Hepatocyte (in vitro differentiated cells): ENCODE measurements around the gene CCNQ. TPM values are rescaled to one million over a fixed set of nuclear protein-coding genes. Genes with fewer than 3 reads are reported as not detected.

Experiments used
- DNase-seq: peaks from one replicate; pipeline ENCODE4 v3.0.0-alpha.2; 2016; ENCODE audit warnings: low spot score
- H2AFZ ChIP-seq: fragments of 200-600 bp; sonication (generic); 2 replicates; pipeline ENCODE4 v1.6.0; 2016; ENCODE audit warnings: antibody characterized with exemption, mild to moderate bottlenecking
- H3K27ac ChIP-seq: fragments of 200-600 bp; sonication (generic); 2 replicates; pipeline ENCODE4 v1.5.1; 2016; ENCODE audit warnings: mild to moderate bottlenecking
- H3K27me3 ChIP-seq: fragments of 200-600 bp; sonication (generic); 2 replicates; pipeline ENCODE4 v1.6.1; 2016
- H3K36me3 ChIP-seq: fragments of 200-600 bp; sonication (generic); replicated peaks from 2 replicates; pipeline ENCODE4 v1.5.1; 2016; ENCODE audit warnings: low read depth; ENCODE audit not compliant: insufficient read depth
- H3K4me1 ChIP-seq: fragments of 200-600 bp; sonication (generic); 2 replicates; pipeline ENCODE4 v1.5.1; 2016; ENCODE audit warnings: mild to moderate bottlenecking, moderate library complexity; ENCODE audit not compliant: insufficient read depth
- H3K4me2 ChIP-seq: fragments of 200-600 bp; sonication (generic); 2 replicates; pipeline ENCODE4 v1.6.0; 2016
- H3K4me3 ChIP-seq: fragments of 200-600 bp; sonication (generic); 2 replicates; pipeline ENCODE4 v1.5.1; 2016; ENCODE audit warnings: mild to moderate bottlenecking
- H3K79me2 ChIP-seq: fragments of 200-600 bp; sonication (generic); 2 replicates; pipeline ENCODE4 v1.6.0; 2017; ENCODE audit warnings: mild to moderate bottlenecking
- H3K9me2 ChIP-seq: fragments of 200-600 bp; sonication (generic); replicated peaks from 2 replicates; pipeline ENCODE4 v1.6.0; 2017; ENCODE audit warnings: mild to moderate bottlenecking; ENCODE audit not compliant: insufficient read depth
- H3K9me3 ChIP-seq: fragments of 200-600 bp; sonication (generic); 2 replicates; pipeline ENCODE4 v1.5.1; 2016; ENCODE audit warnings: low read depth, mild to moderate bottlenecking
- H4K20me1 ChIP-seq: fragments of 200-600 bp; sonication (generic); 2 replicates; pipeline ENCODE4 v1.6.0; 2016; ENCODE audit warnings: mild to moderate bottlenecking; ENCODE audit not compliant: insufficient read depth, poor library complexity, severe bottlenecking
- CTCF ChIP-seq: fragments of 200-600 bp; sonication (generic); IDR thresholded peaks from 2 replicates; pipeline ENCODE4 v1.5.1; 2016; ENCODE audit warnings: antibody characterized with exemption, mild to moderate bottlenecking; ENCODE audit not compliant: poor library complexity
- EZH2 ChIP-seq: fragments of 200-600 bp; sonication (generic); IDR thresholded peaks from 2 replicates; pipeline ENCODE4 v1.6.1; 2016; ENCODE audit warnings: antibody characterized with exemption, mild to moderate bottlenecking, borderline replicate concordance
- EZH2phosphoT487 ChIP-seq: fragments of 200-600 bp; sonication (generic); IDR thresholded peaks from one replicate; pipeline ENCODE4 v1.6.1; 2018; ENCODE audit warnings: antibody characterized with exemption, mild to moderate bottlenecking, low read depth, moderate library complexity; ENCODE audit not compliant: unreplicated experiment, severe bottlenecking
- WGBS: methylation state at CpG from one replicate; pipeline ENCODE4 v1.1.6; 2016; ENCODE audit warnings: low lambda C conversion rate; ENCODE audit errors: missing lambda C conversion rate; 5-methylcytosine and 5-hydroxymethylcytosine counted together
- polyA plus RNA-seq: library from polyadenylated mRNA; unstranded; fragments of >200 nt; fragmentation: Nextera tagmentation; extraction: Ambion mirVana; gene quantifications from 2 replicates; pipeline ENCODE4 v1.2.1, GENCODE V29; 2016
- total RNA-seq: library from RNA; depleted of rRNA; stranded (reverse); fragments of >200 nt; gene quantifications from 2 replicates; pipeline ENCODE4 v1.2.3, GENCODE V29; 2014

CCNQ gene
- total and polyA plus RNA-seq, 2 experiments from 2014 or later: 26.7 to 28.3 TPM

GRCh38 chrX:153551135-153551534 lies 47.8 kb downstream of the CCNQ start:
- H3K4me3 ChIP-seq: no peak overlapping the region
- WGBS: 66% methylated on average over 5 of the region's 5 CpGs

GRCh38 chrX:153549807-153550206 lies 49.1 kb downstream of the CCNQ start:
- H3K4me2 ChIP-seq: no peak overlapping the region
- H4K20me1 ChIP-seq: no peaks in the 10 kb centered on the region
- H3K36me3 ChIP-seq: no peaks in the 10 kb centered on the region
- no peaks in the 10 kb centered on the region for H3K9me2 ChIP-seq
- WGBS: 88% methylated on average over 16 of the region's 16 CpGs
- no peak for DNase-seq
- TF ChIP-seq CTCF (no peak), EZH2 (no peak), EZH2phosphoT487 (no peak)
- H3K4me1 ChIP-seq: no peaks in the 10 kb centered on the region
- H2AFZ ChIP-seq: no peak overlapping the region
- H3K79me2 ChIP-seq: no peaks in the 10 kb centered on the region
- no peak overlapping the region for H3K27ac ChIP-seq
- H3K4me3 ChIP-seq: no peak overlapping the region
- H3K9me3 ChIP-seq: no peaks in the 10 kb centered on the region
- H3K27me3 ChIP-seq: no peaks in the 10 kb centered on the region

More at GRCh38 chrX:153551135-153551534, 47.8 kb downstream of the CCNQ start:
- Histone ChIP-seq H4K20me1 (no peaks in the 10 kb centered on the region), H3K4me2 (no peak overlapping the region), H3K27me3 (no peaks in the 10 kb centered on the region), H2AFZ (no peak overlapping the region), H3K4me1 (no peaks in the 10 kb centered on the region), H3K9me3 (no peaks in the 10 kb centered on the region), H3K36me3 (no peaks in the 10 kb centered on the region), H3K27ac (no peak overlapping the region), H3K9me2 (no peaks in the 10 kb centered on the region), H3K79me2 (no peaks in the 10 kb centered on the region)
- no peak for TF ChIP-seq EZH2phosphoT487
- no peak for TF ChIP-seq CTCF
- TF ChIP-seq EZH2: no peak
- no peak for DNase-seq

- Histone ChIP-seq H3K4me1 (no peaks in the 10 kb centered on the region), H3K9me2 (no peaks in the 10 kb centered on the region), H3K4me2 (no peak overlapping the region), H3K79me2 (no peaks in the 10 kb centered on the region), H3K4me3 (no peak overlapping the region), H3K27me3 (no peaks in the 10 kb centered on the region), H3K27ac (no peak overlapping the region), H3K36me3 (no peaks in the 10 kb centered on the region), H3K9me3 (no peaks in the 10 kb centered on the region), H2AFZ (no peak overlapping the region), H4K20me1 (no peaks in the 10 kb centered on the region)
- no peak for TF ChIP-seq EZH2phosphoT487
- no peak for TF ChIP-seq CTCF
- no peak for TF ChIP-seq EZH2
- no peak for DNase-seq
- 91% methylated on average over 12 of the region's 17 CpGs for WGBS
Observed at GRCh38 chrX:153549231-153549630, 49.7 kb downstream of the CCNQ start.

- DNase-seq: no peak
- Histone ChIP-seq H2AFZ (no peak overlapping the region), H3K27me3 (no peaks in the 10 kb centered on the region), H3K27ac (no peak overlapping the region), H3K36me3 (no peaks in the 10 kb centered on the region), H3K4me1 (no peaks in the 10 kb centered on the region), H4K20me1 (no peaks in the 10 kb centered on the region), H3K4me2 (no peak overlapping the region), H3K9me2 (no peaks in the 10 kb centered on the region), H3K4me3 (no peak overlapping the region), H3K9me3 (no peaks in the 10 kb centered on the region), H3K79me2 (no peaks in the 10 kb centered on the region)
- 61% methylated on average over 5 of the region's 7 CpGs for WGBS
- TF ChIP-seq EZH2 (no peak), CTCF (no peak)
Observed at GRCh38 chrX:153547195-153547594, 51.7 kb downstream of the CCNQ start.
